Endothelial cell of umbilical vein (primary cell): Measurements from ENCODE around the gene FAM131C.

ENCODE experiments used
- CTCF ChIP-seq, 2 donors: IDR thresholded peaks; 1 replicate in 1 of 2; 2 replicates in 1 of 2; pipeline ENCODE4 v1.5.1; 2011; ENCODE audit warnings: low read length in 2 of 2, mild to moderate bottlenecking in 2 of 2, moderate library complexity in 2 of 2, control low read depth in 1 of 2, inconsistent platforms in 1 of 2, low read depth in 1 of 2; ENCODE audit not compliant: insufficient read depth in 1 of 2; ENCODE audit errors: extremely low read depth in 1 of 2
- EZH2 ChIP-seq: IDR thresholded peaks from 2 replicates; pipeline ENCODE4 v1.6.1; 2012; ENCODE audit warnings: borderline replicate concordance, low read depth, mild to moderate bottlenecking, moderate library complexity, low read length, inconsistent platforms; ENCODE audit not compliant: severe bottlenecking
- FOS ChIP-seq: IDR thresholded peaks from 2 replicates; pipeline ENCODE4 v1.6.1; 2011; ENCODE audit warnings: mild to moderate bottlenecking, low read length, moderate library complexity, borderline replicate concordance; ENCODE audit not compliant: insufficient read depth
- MYC ChIP-seq: IDR thresholded peaks from one replicate; pipeline ENCODE4 v1.6.1; 2011; ENCODE audit warnings: mild to moderate bottlenecking, low read depth, low read length
- POLR2A ChIP-seq: IDR thresholded peaks from 2 replicates; pipeline ENCODE4 v1.6.1; 2012; ENCODE audit warnings: low read depth, mild to moderate bottlenecking, control low read depth, low read length

DNA sequence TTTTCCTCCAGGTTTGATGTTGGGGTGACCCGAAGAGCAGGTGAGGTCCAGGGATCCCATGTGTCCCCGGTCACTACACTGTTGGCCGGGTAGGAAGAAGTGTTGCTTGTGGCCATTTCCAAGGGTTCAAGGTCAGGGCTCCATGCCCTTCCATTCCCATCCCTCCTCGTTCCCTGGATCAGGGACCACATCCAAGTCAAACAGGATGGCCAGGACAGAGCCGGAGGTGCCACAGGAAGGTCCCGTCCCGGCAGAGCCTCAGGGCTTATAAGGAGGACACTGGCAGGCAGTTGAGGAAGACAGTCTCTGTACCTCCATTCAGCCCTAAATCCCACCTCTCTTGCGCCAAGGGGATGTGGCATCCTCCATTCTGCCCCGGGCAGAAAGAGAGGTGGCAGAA lies 22.0 kb upstream of the FAM131C start:
- no peak for TF ChIP-seq FOS
- no peak for TF ChIP-seq CTCF (IDR thresholded peaks at IDR 0.05; ENCODE audit: extremely low read depth in 1 of 2, insufficient read depth in 1 of 2, low read depth in 1 of 2, low read length in 2 of 2)
- no peak for TF ChIP-seq MYC
- TF ChIP-seq EZH2 = no peak
- no peak for TF ChIP-seq POLR2A
